ENCODE data around the gene NGFR. TPM values are rescaled to one million over a fixed set of nuclear protein-coding genes. Genes with fewer than 3 reads are reported as not detected.

The NGFR gene
- total RNA-seq, 2 experiments from 2014 or later = 0.10 to 1.1 TPM

- intact Hi-C loops (cut with micrococcal nuclease; ENCODE audit: unreplicated experiment) = no loop called here
- ChIA-PET CTCF (ENCODE audit: unreplicated experiment) (no interaction called here), POLR2A (no interaction called here)
- H3K79me2 ChIP-seq (ENCODE audit: insufficient read depth, low read depth, low read length) = no peaks in the 10 kb centered on the region
- no peaks in the 10 kb centered on the region for H3K9me2 ChIP-seq (ENCODE audit: insufficient read depth, low read length)
- H4K20me1 ChIP-seq (ENCODE audit: insufficient read depth, low read length) = no peaks in the 10 kb centered on the region
- no peak for TF ChIP-seq EZH2phosphoT487 (IDR thresholded peaks at IDR 0.05; ENCODE audit: borderline replicate concordance, low read depth, low read length)
- TF ChIP-seq, protein P1, sequence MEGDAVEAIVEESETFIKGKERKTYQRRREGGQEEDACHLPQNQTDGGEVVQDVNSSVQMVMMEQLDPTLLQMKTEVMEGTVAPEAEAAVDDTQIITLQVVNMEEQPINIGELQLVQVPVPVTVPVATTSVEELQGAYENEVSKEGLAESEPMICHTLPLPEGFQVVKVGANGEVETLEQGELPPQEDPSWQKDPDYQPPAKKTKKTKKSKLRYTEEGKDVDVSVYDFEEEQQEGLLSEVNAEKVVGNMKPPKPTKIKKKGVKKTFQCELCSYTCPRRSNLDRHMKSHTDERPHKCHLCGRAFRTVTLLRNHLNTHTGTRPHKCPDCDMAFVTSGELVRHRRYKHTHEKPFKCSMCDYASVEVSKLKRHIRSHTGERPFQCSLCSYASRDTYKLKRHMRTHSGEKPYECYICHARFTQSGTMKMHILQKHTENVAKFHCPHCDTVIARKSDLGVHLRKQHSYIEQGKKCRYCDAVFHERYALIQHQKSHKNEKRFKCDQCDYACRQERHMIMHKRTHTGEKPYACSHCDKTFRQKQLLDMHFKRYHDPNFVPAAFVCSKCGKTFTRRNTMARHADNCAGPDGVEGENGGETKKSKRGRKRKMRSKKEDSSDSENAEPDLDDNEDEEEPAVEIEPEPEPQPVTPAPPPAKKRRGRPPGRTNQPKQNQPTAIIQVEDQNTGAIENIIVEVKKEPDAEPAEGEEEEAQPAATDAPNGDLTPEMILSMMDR (conservative IDR thresholded peaks at IDR 0.05; ENCODE audit: low read length) = no peak
- no peak overlapping the region for H3K4me3 ChIP-seq (ENCODE audit: low read depth, low read length, poor library complexity, severe bottlenecking)
- H3K4me1 ChIP-seq (ENCODE audit: insufficient read depth, low read length, poor library complexity, severe bottlenecking) = no peaks in the 10 kb centered on the region
- BruUV-seq (replicated peaks) = no TSS peak
- H3K27ac ChIP-seq (ENCODE audit: low read depth, low read length, poor library complexity, severe bottlenecking) = no peak overlapping the region
- H3K4me2 ChIP-seq (ENCODE audit: low read length) = no peak overlapping the region
- no peak overlapping the region for H2AFZ ChIP-seq (ENCODE audit: low read length)
- H3K9me3 ChIP-seq (ENCODE audit: low read length) = no peaks in the 10 kb centered on the region
- no peaks in the 10 kb centered on the region for H3K36me3 ChIP-seq (ENCODE audit: insufficient read depth, low read length)
- no peak for DNase-seq (ENCODE audit: low spot score)
Observed at GRCh38 chr17:49521088-49521450, 26.0 kb downstream of the NGFR start.

DNA sequence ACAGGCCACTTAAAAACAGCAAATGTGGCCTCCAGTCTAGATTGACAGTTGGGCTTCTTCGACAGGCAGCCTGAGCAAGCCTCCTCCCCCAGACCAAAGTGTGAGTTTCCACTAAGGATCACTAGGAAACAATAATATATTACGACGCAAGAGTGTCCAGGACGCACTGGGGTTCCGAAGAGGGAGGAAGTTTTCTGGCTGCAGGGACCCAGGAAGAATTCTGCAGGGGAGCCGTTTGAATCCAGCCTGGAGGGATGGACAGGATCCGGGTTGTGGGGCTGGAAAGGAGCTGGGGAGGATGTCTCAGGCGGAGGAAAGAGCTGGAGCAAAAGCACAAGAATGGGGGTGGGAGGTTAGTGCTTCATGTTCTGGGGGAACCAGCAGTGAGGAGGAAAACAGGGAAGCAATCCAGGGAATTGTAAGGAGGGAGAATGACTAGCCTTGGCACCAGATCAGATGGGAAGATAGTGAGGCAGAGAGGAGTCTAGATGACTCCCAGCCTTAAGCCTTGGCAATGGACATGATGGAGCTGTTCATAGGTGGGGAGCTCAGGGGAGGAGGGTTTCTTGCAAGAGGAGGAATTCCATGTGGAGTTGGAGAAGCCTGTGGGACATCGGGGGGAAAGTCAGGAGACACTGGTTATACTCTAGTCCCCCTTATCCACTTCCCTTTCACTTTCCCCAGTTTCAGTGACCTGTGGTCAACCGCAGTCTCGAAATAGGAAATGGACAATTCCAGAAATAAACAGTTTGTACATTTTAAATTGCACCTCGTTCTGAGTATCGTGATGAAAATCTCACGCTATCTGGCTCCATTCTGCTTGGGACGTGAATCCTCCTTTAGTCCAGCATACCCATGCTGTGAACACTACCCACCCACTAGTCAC lies 26.6 kb downstream of the NGFR start:
- Histone ChIP-seq H3K4me2 (ENCODE audit: low read length) (no peak overlapping the region), H3K4me3 (ENCODE audit: low read depth, low read length, poor library complexity, severe bottlenecking) (no peak overlapping the region), H3K9me2 (ENCODE audit: insufficient read depth, low read length) (no peaks in the 10 kb centered on the region), H3K36me3 (ENCODE audit: insufficient read depth, low read length) (no peaks in the 10 kb centered on the region), H4K20me1 (ENCODE audit: insufficient read depth, low read length) (no peaks in the 10 kb centered on the region), H2AFZ (ENCODE audit: low read length) (no peak overlapping the region), H3K27ac (ENCODE audit: low read depth, low read length, poor library complexity, severe bottlenecking) (no peak overlapping the region), H3K4me1 (ENCODE audit: insufficient read depth, low read length, poor library complexity, severe bottlenecking) (no peaks in the 10 kb centered on the region), H3K9me3 (ENCODE audit: low read length) (no peaks in the 10 kb centered on the region), H3K79me2 (ENCODE audit: insufficient read depth, low read depth, low read length) (no peaks in the 10 kb centered on the region)
- BruUV-seq (replicated peaks) = no TSS peak
- CTCF ChIA-PET (ENCODE audit: unreplicated experiment) = no interaction called here
- intact Hi-C loops (cut with micrococcal nuclease; ENCODE audit: unreplicated experiment) = no loop called here
- no peak for TF ChIP-seq EZH2phosphoT487 (IDR thresholded peaks at IDR 0.05; ENCODE audit: borderline replicate concordance, low read depth, low read length)
- TF ChIP-seq, protein P1 (conservative IDR thresholded peaks at IDR 0.05; ENCODE audit: low read length) = no peak
- POLR2A ChIA-PET = no interaction called here
- no peak for DNase-seq (ENCODE audit: low spot score)

GRCh38 chr17:49522357-49522890 lies 27.3 kb downstream of the NGFR start:
- no peak overlapping the region for H3K4me3 ChIP-seq (ENCODE audit: low read depth, low read length, poor library complexity, severe bottlenecking)
- H3K4me2 ChIP-seq (ENCODE audit: low read length) = no peak overlapping the region
- TF ChIP-seq EZH2phosphoT487 (IDR thresholded peaks at IDR 0.05; ENCODE audit: borderline replicate concordance, low read depth, low read length) = no peak
- TF ChIP-seq, protein P1 (conservative IDR thresholded peaks at IDR 0.05; ENCODE audit: low read length) = no peak
- no peaks in the 10 kb centered on the region for H3K9me2 ChIP-seq (ENCODE audit: insufficient read depth, low read length)
- no peaks in the 10 kb centered on the region for H3K79me2 ChIP-seq (ENCODE audit: insufficient read depth, low read depth, low read length)
- H4K20me1 ChIP-seq (ENCODE audit: insufficient read depth, low read length) = no peaks in the 10 kb centered on the region
- H3K27ac ChIP-seq (ENCODE audit: low read depth, low read length, poor library complexity, severe bottlenecking) = no peak overlapping the region
- ChIA-PET CTCF (ENCODE audit: unreplicated experiment) (no interaction called here), POLR2A (no interaction called here)
- intact Hi-C loops (cut with micrococcal nuclease; ENCODE audit: unreplicated experiment) = no loop called here
- no peak overlapping the region for H2AFZ ChIP-seq (ENCODE audit: low read length)
- no peak for DNase-seq (ENCODE audit: low spot score)
- BruUV-seq (replicated peaks) = no TSS peak
- H3K9me3 ChIP-seq (ENCODE audit: low read length) = no peaks in the 10 kb centered on the region
- H3K4me1 ChIP-seq (ENCODE audit: insufficient read depth, low read length, poor library complexity, severe bottlenecking) = no peaks in the 10 kb centered on the region
- no peaks in the 10 kb centered on the region for H3K36me3 ChIP-seq (ENCODE audit: insufficient read depth, low read length)

All from OCI-LY7 (cell line).